GM19023 (cell line): ENCODE data around the gene RPS6KB2.
"Not testable (repeated sequence)": the region's sequence is repeated elsewhere in the genome, so short reads cannot be mapped to it uniquely, and the experiment has no call there.

Experiments used
- ATAC-seq: cut with Tn5 transposase; IDR thresholded peaks from one replicate; pipeline ENCODE4 v1.9.1; 2021; ENCODE audit warnings: mild to moderate bottlenecking, moderate library complexity; ENCODE audit not compliant: unreplicated experiment

The RPS6KB2 gene

DNA sequence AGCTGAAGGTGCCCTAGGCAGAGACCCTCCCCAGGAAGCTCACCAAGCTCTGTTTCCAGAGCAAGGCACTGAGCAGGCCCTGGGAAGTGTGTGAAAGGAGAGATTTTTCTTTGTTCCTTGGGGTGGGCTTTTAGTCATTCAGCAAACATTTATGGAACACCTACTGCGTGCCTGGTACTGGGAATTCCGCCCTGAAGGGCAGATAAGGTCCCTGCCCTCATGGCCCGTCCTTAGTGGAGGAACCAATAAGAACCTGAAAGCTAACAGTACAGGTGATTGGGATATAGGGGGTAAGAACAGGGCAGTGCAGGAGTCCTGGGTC is 36.9 kb downstream of the RPS6KB2 start:
- no peak for ATAC-seq

DNA sequence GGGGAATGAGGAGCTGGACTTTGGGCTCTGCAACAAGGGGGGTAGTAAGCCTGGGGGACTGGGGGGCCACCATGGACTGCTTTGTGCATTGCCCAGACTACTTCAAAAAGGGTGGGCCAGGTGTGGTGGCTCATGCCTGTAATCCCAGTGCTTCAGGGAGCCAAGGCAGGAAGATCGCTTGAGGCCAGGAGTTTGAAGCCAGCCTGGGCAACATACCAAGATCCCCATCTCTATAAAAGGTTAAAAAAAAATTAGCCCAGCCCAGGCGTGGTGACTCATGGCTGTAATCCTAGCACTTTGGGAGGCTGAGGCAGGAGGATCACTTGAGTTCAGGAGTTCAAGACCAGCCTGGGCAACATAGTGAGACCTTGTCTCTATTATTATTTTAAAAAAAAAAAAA is 37.2 kb downstream of the RPS6KB2 start:
- not testable (repeated sequence) for ATAC-seq

- ATAC-seq, result no peak
Measured at GRCh38 chr11:67466367-67466766, 38.1 kb downstream of the RPS6KB2 start.

DNA sequence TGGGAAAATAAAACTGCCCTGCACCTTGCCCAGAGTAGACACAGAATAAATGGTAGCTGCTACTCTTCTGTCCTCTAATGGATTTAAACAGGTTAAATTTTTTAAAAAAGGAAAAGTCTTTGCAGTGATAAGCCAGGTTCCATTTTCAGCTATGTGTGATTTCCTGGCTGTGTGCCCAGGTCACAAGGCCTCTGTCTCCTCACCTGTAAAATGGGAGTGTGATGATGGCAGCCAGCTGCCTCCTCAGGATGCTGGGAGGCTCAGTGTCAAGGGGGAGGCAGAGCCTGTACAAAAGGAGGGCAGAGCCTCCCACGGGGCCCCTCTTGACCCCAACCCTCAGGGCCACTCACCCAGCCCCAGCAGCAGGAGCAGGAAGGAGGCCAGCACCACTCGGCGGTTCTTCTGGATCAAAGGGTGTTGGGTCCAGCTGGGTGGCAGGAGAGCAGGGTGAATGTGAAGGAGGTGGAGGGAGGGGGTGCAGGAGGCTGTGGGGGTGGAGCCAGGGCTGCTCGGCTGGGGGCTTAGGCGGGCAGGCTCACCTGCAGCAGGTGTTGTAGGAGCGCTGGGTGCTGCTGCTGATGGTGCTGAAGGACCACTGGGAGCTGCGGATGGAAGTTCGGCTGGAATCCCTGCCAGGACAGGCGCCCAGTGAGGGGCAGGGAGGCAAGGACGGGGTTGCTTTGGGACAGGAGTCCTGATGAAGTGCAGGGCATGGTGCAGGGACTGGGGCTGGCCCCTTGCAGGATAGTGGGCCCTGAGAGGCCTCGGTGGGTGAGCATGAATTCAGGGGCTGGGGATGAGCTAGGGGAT is 38.9 kb downstream of the RPS6KB2 start:
- ATAC-seq, result no peak

DNA sequence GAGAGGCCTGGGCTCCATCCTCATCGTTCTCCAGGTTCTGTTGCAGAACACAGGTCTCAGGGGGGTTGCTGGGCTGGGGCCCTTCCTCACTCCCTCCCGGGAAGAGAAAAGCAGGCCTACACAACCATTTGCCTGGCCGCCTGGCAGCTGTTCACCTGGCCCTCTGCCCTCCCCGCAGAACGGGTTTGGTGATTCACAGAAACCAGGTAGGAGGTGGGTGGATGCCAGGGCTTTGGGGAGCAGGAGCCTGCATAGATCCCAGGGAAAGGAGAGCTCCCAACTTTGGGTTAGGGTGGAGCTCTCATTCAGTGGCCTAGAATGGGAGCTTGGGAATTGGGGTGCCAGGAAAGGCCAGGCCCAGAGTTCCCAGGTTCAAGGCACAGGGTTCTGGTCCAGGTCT is 39.8 kb downstream of the RPS6KB2 start:
- ATAC-seq, result no peak

DNA sequence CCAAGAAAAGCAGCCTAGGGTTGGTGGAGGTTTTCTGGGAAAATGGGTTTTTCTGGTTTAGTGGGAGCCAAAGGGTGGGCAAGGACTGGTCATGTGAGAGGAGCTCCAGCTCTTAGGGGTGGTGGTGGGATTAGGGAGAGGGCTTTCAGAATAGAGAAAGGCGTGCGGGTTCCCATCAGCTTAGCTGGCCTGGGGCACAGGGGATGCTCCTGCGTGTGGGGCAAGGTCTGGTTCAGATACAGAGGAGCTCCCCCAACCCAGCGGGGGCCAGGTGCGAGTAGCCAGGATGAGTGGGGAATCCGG is 40.1 kb downstream of the RPS6KB2 start:
- no peak for ATAC-seq

- ATAC-seq, result peak; percentile 72
Measured at GRCh38 chr11:67468759-67469507, 40.6 kb downstream of the RPS6KB2 start, which contains the start of gene TMEM134. TSS of gene TMEM134 (minus strand) at chr11:67469251. CDS start at chr11:67469192, 59 bp downstream.

- ATAC-seq, result no peak
Measured at GRCh38 chr11:67469508-67469811, 41.2 kb downstream of the RPS6KB2 start.

DNA sequence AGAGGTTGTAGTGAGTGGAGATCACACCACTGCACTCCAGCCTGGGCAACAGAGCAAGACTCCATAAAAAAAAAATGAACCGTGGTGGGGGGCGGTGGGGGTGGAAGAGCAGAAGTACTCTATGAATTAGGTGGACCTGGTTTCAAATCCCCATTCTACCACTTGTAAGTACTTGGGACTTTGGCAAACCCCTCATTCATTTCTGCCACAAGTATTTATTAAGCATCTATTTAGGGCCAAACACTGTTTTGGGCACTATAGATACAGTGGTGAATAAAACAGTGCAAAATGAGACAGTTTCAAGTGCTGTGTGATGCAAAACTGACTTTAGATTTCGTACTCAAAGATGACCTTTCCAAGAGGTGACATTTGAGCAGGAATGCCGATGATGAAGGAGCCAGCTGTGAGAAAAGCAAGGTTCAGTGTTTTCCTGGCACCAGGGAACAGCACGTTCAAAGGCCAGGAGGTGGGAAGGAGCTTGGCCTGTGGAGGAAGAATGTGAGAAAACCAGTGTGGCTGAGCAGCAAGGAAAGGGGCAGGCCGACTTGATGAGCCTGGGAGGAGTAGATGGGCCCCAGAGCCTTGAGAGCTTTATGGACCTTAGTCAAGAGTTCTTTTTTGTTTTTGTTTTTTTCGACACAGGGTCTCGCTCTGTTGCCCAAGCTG is 42.2 kb downstream of the RPS6KB2 start:
- ATAC-seq, result no peak

DNA sequence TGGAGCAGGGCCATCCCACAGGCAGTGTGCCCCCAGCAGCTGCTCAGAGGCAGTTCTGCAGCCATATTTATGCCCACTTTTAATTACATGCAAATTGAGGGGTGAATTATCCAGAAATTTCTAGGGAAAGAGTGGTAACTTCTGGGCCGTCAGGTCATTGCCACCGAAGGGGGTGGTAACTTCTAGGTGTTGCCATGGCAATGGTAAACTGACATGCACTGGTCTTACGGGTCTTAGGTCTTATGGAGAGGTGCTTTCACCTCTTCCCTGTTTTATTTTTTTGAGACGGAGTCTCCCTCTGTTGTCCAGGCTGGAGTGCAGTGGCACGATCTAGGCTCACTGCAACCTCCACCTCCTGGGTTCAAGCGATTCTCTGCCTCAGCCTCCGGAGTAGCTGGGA is 44.6 kb downstream of the RPS6KB2 start:
- ATAC-seq, result no peak

DNA sequence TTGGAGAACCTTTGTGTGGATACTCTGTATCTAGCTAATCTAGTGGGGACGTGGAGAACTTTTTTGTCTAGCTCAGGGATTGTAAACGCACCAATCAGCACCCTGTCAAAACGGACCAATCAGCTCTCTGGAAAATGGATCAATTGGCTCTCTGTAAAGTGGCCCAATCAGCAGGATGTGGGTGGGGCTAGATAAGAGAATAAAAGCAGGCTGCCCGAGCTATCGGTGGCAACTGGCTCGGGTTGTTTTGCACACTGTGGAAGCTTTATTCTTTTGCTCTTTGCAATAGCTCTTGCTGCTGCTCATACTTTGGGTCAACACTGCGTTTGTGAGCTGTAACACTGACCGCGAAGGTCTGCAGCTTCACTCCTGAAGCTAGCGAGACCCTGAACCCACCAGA is 48.4 kb downstream of the RPS6KB2 start:
- ATAC-seq, result not testable (repeated sequence)

- not testable (repeated sequence) for ATAC-seq
Measured at GRCh38 chr11:67477344-67478050, 49.2 kb downstream of the RPS6KB2 start.

DNA sequence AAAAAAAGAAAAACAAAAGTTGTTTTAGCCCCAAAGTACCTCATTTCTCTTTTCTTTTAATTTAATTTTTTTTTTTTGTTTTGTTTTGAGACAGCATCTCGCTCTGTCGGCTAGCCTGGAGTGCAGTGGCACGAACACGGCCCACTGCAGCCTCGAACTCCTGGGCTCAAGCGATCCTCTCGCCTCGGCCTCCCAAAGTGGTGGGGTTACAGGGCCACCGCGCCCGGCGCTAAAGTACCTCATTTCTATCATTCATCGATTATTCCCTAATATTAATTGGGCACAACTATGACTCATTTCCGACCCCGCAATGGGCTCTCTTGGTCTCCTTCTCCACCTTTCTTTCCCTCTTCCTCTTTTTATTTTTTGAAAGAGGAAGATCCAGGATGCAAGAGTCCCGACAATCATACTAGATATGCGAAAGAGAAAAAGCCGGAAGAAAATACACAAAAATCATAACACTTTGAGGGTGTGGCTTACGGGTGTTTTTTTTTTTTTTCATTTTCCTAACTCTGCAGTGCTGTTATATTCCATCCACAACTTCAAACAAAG is 54.1 kb downstream of the RPS6KB2 start:
- no peak for ATAC-seq

DNA sequence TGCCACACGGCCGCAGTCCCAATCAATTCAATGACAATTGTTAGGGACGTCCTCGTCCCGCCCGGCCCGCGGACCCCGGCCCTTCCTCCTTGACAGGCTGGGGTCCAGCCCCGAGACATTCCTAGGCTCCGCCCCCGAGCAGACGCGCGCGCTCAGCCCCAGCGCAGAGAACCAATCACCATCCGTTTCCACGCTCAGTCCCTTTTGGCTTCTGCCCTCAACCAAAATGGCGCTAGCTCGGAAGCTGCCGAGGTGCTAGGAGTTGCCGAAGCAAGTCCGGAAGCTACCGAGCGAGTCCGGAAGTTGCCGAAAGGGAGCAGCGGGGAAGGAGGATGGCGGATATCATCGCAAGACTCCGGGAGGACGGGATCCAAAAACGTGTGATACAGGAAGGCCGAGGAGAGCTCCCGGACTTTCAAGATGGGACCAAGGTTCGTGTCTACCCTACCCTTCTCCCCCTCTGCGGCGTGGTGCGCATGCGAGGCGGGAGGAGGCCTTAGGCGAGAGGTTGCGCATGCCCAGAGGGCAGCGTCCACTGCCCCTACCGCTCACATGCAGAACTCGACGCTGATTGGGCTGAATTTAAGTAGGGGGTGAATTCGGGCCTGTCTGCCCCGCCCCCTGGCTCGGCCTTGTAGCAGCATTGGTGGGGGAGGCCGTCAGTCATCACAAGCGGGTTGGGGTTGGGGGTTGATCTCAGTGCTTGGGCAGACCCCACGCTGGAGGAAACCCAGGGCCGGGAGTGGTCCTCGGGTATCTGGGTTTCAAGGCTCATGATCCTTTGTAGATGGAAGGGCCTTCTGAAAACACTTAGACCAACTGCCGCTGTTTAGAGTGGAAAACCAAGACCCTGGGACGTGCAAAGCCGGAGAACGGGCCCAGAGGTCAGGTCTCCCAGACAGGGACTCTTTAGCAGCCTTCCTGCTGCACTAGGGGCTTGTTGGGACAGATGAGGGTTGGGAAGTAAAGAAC is 54.8 kb downstream of the RPS6KB2 start, which contains the start of gene AIP:
Gene AIP, plus strand, starts transcription at position 200 of the 972 bp plus-strand sequence. Its CDS starts 133 bp downstream, at position 333.
- ATAC-seq, result peak; percentile 70

- no peak for ATAC-seq
Measured at GRCh38 chr11:67483831-67484665, 55.8 kb downstream of the RPS6KB2 start.

DNA sequence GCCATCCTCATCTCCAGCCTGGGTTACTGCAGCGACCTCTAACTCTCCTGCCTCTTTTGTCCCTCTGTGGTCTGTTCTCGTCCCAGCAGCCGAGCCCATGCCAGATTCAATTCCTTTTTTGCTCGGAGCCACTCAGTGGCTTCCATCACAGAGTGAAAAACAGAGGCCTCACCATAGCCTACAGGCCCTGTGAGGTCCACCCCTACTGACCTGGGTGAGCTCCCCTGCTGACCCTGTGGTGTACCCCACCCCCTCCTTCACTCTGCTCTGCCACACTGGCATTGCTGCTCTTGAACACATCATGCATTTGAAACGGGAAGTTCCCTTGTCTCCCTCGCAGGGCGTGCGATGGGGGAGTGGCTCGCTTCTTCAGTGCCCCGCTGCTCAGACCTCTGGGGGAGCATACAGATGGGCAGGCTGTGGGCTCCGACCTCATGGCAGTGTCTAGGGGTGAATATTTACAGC is 56.6 kb downstream of the RPS6KB2 start:
- ATAC-seq, result no peak
